Thymus (tissue), 11 donors: ENCODE data around the gene PROSER1. TPM values are rescaled to one million over a fixed set of nuclear protein-coding genes. Genes with fewer than 3 reads are reported as not detected.
"Not testable (repeated sequence)": the region's sequence is repeated elsewhere in the genome, so short reads cannot be mapped to it uniquely, and the experiment has no call there.

Source experiments
- DNase-seq, 9 donors: peaks; one replicate each; pipeline ENCODE4 v3.0.0-alpha.2; 2013; ENCODE audit warnings: low spot score in 9 of 9, low read depth in 6 of 9, missing footprints in 1 of 9
- H3K27ac ChIP-seq, 2 donors: one replicate each; pipeline ENCODE4 v1.5.1; 2013; ENCODE audit warnings: control low read depth in 1 of 2, low read depth in 1 of 2, low read length in 1 of 2, mild to moderate bottlenecking in 1 of 2, moderate library complexity in 1 of 2
- H3K27me3 ChIP-seq, 2 donors: one replicate each; pipeline ENCODE4 v1.5.1; 2013; ENCODE audit warnings: low read length in 1 of 2; ENCODE audit not compliant: control insufficient read depth in 2 of 2, insufficient read depth in 1 of 2
- H3K36me3 ChIP-seq, 2 donors: one replicate each; pipeline ENCODE4 v1.5.1; 2013; ENCODE audit warnings: low read length in 1 of 2, mild to moderate bottlenecking in 1 of 2, moderate library complexity in 1 of 2; ENCODE audit not compliant: control insufficient read depth in 2 of 2, insufficient read depth in 2 of 2
- H3K4me1 ChIP-seq, 2 donors: one replicate each; pipeline ENCODE4 v1.5.1; 2013; ENCODE audit warnings: low read length in 2 of 2; ENCODE audit not compliant: control insufficient read depth in 2 of 2, insufficient read depth in 2 of 2
- H3K4me3 ChIP-seq, 2 donors: one replicate each; pipeline ENCODE4 v1.5.1; 2013; ENCODE audit warnings: low read length in 2 of 2, control low read depth in 1 of 2, mild to moderate bottlenecking in 1 of 2
- H3K9me3 ChIP-seq, 2 donors: one replicate each; pipeline ENCODE4 v1.5.1; 2013; ENCODE audit warnings: low read length in 1 of 2, mild to moderate bottlenecking in 1 of 2; ENCODE audit not compliant: control insufficient read depth in 2 of 2, insufficient read depth in 1 of 2
- WGBS: extraction: QIAGEN DNeasy Blood & Tissue Kit; methylation state at CpG from one replicate; pipeline ENCODE4 v1.1.7; 2013; 5-methylcytosine and 5-hydroxymethylcytosine counted together
- polyA plus RNA-seq: library from polyadenylated mRNA; stranded (reverse); fragments of 200-250 nt; gene quantifications from one replicate; pipeline ENCODE4 v1.2.3, GENCODE V29; 2013
- total RNA-seq: library from RNA; stranded (reverse); fragments of 120-200 nt; gene quantifications from one replicate; pipeline ENCODE4 v1.2.4, GENCODE V29; 2013
- donor health status: healthy.

Gene PROSER1
- total and polyA plus RNA-seq, 2 donors = 9.8 to 29.8 TPM

DNA sequence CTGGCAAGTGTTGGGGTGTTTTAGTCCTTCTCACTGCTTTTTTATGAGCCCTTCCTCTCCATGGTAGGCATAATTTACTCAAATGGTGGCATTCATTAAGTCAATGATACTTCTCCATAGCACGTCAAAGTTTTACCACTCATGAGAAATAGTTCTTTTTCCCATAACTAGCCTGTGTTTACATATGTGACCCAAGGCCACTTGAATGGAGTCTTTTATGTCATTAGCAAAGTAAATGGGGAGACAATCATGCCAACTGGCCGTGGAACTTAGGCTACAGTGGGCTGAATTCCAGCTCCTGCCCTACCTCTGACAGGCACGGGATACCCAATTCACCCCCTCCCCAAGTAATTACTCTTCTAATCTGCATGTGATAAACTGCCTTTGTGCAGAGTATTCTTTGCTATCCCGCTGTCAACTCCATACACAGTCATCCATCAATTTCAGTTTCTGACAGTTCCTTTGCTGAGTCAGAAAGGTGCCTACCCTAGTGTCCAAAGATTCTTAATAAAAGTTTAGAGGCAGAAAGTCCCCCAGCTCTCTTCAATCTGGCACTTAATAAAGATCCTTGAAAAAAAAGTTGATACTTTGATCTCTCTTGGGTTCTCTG lies 16.9 kb downstream of the PROSER1 start:
- no peak overlapping the region for H3K4me3 ChIP-seq
- H3K27me3 ChIP-seq = no peaks in the 10 kb centered on the region
- WGBS = 96% methylated on average over 4 of the region's 4 CpGs
- no peaks in the 10 kb centered on the region for H3K9me3 ChIP-seq
- DNase-seq = no peak
- H3K27ac ChIP-seq = no peak overlapping the region
- H3K36me3 ChIP-seq = peaks cover 25 to 56% of the 10 kb centered on the region in 2 donors
- H3K4me1 ChIP-seq = no peaks in the 10 kb centered on the region

DNA sequence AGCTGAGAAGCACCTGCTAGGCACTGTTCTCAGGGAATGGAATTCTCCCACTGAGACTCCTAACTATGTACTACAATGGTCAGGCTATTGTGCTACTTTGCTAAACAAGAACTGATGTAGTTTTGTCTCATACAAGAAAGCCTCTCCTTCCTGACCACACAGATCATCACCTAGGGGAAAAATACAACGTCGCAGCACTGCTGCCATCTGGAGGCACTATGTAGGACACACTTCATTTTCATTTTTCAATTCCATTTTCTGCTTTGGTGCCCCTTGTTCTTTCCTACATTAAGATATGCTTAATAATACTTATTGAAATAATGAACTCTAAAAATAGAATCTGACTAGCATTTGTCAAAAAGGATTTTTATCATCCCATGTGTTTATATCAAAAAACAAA lies 21.1 kb downstream of the PROSER1 start:
- Histone ChIP-seq H3K27ac (no peak overlapping the region), H3K36me3 (peaks cover 41 to 56% of the 10 kb centered on the region in 2 donors), H3K27me3 (no peaks in the 10 kb centered on the region), H3K4me3 (no peak overlapping the region), H3K9me3 (no peaks in the 10 kb centered on the region), H3K4me1 (no peaks in the 10 kb centered on the region)
- 28% methylated on average over 2 of the region's 2 CpGs for WGBS
- peak in 2 of 9 donors; percentile 8 to 34 for DNase-seq

GRCh38 chr13:39016087-39016486 lies 21.8 kb downstream of the PROSER1 start:
- peaks cover 43 to 55% of the 10 kb centered on the region in 2 donors for H3K36me3 ChIP-seq
- H3K27me3 ChIP-seq = no peaks in the 10 kb centered on the region
- H3K4me3 ChIP-seq = no peak overlapping the region
- H3K27ac ChIP-seq = no peak overlapping the region
- no peak for DNase-seq
- no peaks in the 10 kb centered on the region for H3K4me1 ChIP-seq
- WGBS = 86% methylated on average over 1 of the region's 1 CpG
- H3K9me3 ChIP-seq = no peaks in the 10 kb centered on the region

GRCh38 chr13:39013462-39013861 lies 24.4 kb downstream of the PROSER1 start:
- Histone ChIP-seq H3K36me3 (peaks cover 41 to 60% of the 10 kb centered on the region in 2 donors), H3K27ac (no peak overlapping the region), H3K4me1 (no peaks in the 10 kb centered on the region), H3K4me3 (no peak overlapping the region), H3K27me3 (no peaks in the 10 kb centered on the region), H3K9me3 (no peaks in the 10 kb centered on the region)
- WGBS = 96% methylated on average over 5 of the region's 5 CpGs
- no peak for DNase-seq

GRCh38 chr13:39012608-39013007 lies 25.3 kb downstream of the PROSER1 start:
- no peak for DNase-seq
- H3K36me3 ChIP-seq = peaks cover 38 to 54% of the 10 kb centered on the region in 2 donors
- no peak overlapping the region for H3K27ac ChIP-seq
- H3K27me3 ChIP-seq = no peaks in the 10 kb centered on the region
- H3K4me1 ChIP-seq = no peaks in the 10 kb centered on the region
- WGBS = 98% methylated on average over 7 of the region's 7 CpGs
- H3K9me3 ChIP-seq = no peaks in the 10 kb centered on the region
- no peak overlapping the region for H3K4me3 ChIP-seq

- H3K27ac ChIP-seq, H3K27me3 ChIP-seq, H3K4me1 ChIP-seq, DNase-seq, H3K9me3 ChIP-seq, H3K4me3 ChIP-seq: not testable (repeated sequence)
- peaks cover 3 to 13% of the 10 kb centered on the region in 2 donors for H3K36me3 ChIP-seq
- WGBS = 87% methylated on average over 29 of the region's 29 CpGs
These were observed 31.3 kb downstream of the PROSER1 start for GRCh38 chr13:39006371-39007111.

DNA sequence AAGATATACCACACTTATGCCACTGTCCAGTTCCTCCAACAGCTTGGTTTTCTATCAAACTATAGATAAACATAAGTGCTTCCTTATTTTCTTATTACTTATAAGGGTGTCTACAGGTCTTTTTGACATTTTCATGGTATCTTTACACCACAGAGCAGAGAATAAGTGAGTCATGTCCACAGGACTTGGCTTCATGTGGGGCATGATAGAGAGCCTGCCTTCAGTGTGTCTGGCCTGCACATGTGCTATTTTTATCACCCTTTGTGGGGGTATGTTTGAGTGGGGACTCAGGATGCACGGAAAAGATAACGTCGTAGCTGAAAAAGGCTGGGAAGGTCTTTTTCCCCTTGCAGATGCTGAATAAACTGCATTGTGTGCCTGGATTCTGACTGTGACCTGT lies 39.1 kb downstream of the PROSER1 start:
- Histone ChIP-seq H3K9me3 (no peaks in the 10 kb centered on the region), H3K4me1 (no peaks in the 10 kb centered on the region), H3K27me3 (no peaks in the 10 kb centered on the region), H3K4me3 (no peak overlapping the region), H3K27ac (no peak overlapping the region), H3K36me3 (no peaks in the 10 kb centered on the region)
- no peak for DNase-seq
- 93% methylated on average over 3 of the region's 3 CpGs for WGBS

- Histone ChIP-seq H3K27ac (no peak overlapping the region), H3K9me3 (no peaks in the 10 kb centered on the region), H3K27me3 (no peaks in the 10 kb centered on the region), H3K4me3 (no peak overlapping the region), H3K4me1 (no peaks in the 10 kb centered on the region), H3K36me3 (no peaks in the 10 kb centered on the region)
- DNase-seq = no peak
- WGBS = 84% methylated on average over 4 of the region's 4 CpGs
These were observed 44.5 kb downstream of the PROSER1 start for GRCh38 chr13:38993381-38993780.

- H3K36me3 ChIP-seq = no peaks in the 10 kb centered on the region
- no peak within 1 kb of the TSS for H3K27ac ChIP-seq
- no peaks in the 10 kb centered on the region for H3K4me1 ChIP-seq
- no peak within 1 kb of the TSS for H3K4me3 ChIP-seq
- no peak for DNase-seq
- no peaks in the 10 kb centered on the region for H3K9me3 ChIP-seq
- H3K27me3 ChIP-seq = no peaks in the 10 kb centered on the region
These were observed 47.2 kb downstream of the PROSER1 start, which contains the start of gene STOML3 for GRCh38 chr13:38990693-38991092. Gene STOML3 (minus strand): TSS chr13:38990831. CDS start chr13:38990721, 110 bp downstream.
